WTC11 (cell line): ENCODE measurements around the gene ARSB. TPM values are rescaled to one million over a fixed set of nuclear protein-coding genes. Genes with fewer than 3 reads are reported as not detected.

Experiments used
- ATAC-seq: fragments of 200-7000 bp; cut with Tn5 transposase; 2 replicates; pipeline ENCODE4 v1.10.0; 2021; ENCODE audit warnings: mild to moderate bottlenecking, moderate library complexity
- CTCF ChIA-PET: fragments of 300-600 bp; sonication (Branson Sonifier 250); formaldehyde crosslinking; loops from one replicate; lab custom pipeline; 2021; ENCODE audit warnings: antibody characterized with exemption; lab: Charles Lee
- POLR2A ChIA-PET: fragments of 350-600 bp; sonication (Branson Sonifier 250); formaldehyde crosslinking; loops from one replicate; lab custom pipeline; 2021; ENCODE audit warnings: antibody characterized with exemption; lab: Charles Lee
- DNase-seq: peaks from one replicate; pipeline ENCODE4 v3.0.0; 2021; ENCODE audit warnings: low spot score
- H3K27ac Mint-ChIP-seq: 2 replicates; pipeline ENCODE4 v1.8.0; 2021; ENCODE audit warnings: mixed read lengths
- H3K27me3 Mint-ChIP-seq: 2 replicates; pipeline ENCODE4 v1.8.0; 2021; ENCODE audit warnings: low read depth, mild to moderate bottlenecking, moderate library complexity, mixed read lengths
- H3K36me3 Mint-ChIP-seq: 2 replicates; pipeline ENCODE4 v1.8.0; 2021; ENCODE audit warnings: mixed read lengths
- H3K4me1 Mint-ChIP-seq: 2 replicates; pipeline ENCODE4 v1.8.0; 2022; ENCODE audit warnings: mixed read lengths
- H3K4me3 Mint-ChIP-seq: 2 replicates; pipeline ENCODE4 v1.8.0; 2021; ENCODE audit warnings: mild to moderate bottlenecking, moderate library complexity, mixed read lengths
- H3K9me3 Mint-ChIP-seq: 2 replicates; pipeline ENCODE4 v1.8.0; 2021; ENCODE audit warnings: mixed read lengths
- CBFB ChIP-seq: sonication (generic); formaldehyde crosslinking; IDR thresholded peaks from 2 replicates; pipeline ENCODE4 v1.8.1; 2022; ENCODE audit warnings: mild to moderate bottlenecking, low read depth, missing genetic modification reagents
- E2F1 ChIP-seq: sonication (generic); formaldehyde crosslinking; IDR thresholded peaks from 2 replicates; pipeline ENCODE4 v1.8.0; 2022; ENCODE audit warnings: mild to moderate bottlenecking, missing genetic modification reagents
- EMX1 ChIP-seq: fragments of 250-450 bp; sonication (Bioruptor Pico); IDR thresholded peaks from 2 replicates; pipeline ENCODE4 v1.8.0; 2021; ENCODE audit warnings: mild to moderate bottlenecking
- ERG ChIP-seq: fragments of 250-450 bp; sonication (Bioruptor Pico); IDR thresholded peaks from 2 replicates; pipeline ENCODE4 v1.8.0; 2021; ENCODE audit warnings: mild to moderate bottlenecking
- GABPB1 ChIP-seq: sonication (generic); formaldehyde crosslinking; IDR thresholded peaks from 2 replicates; pipeline ENCODE4 v1.8.1; 2023; ENCODE audit warnings: mild to moderate bottlenecking, missing genetic modification reagents
- HMGA2 ChIP-seq: fragments of 250-450 bp; sonication (Bioruptor Pico); IDR thresholded peaks from 2 replicates; pipeline ENCODE4 v1.4.0; 2021; ENCODE audit warnings: mild to moderate bottlenecking, moderate library complexity
- HMGXB4 ChIP-seq: sonication (generic); formaldehyde crosslinking; IDR thresholded peaks from 2 replicates; pipeline ENCODE4 v1.8.1; 2023; ENCODE audit warnings: mild to moderate bottlenecking, moderate library complexity, missing genetic modification reagents
- NFATC4 ChIP-seq: fragments of 250-450 bp; sonication (Bioruptor Pico); IDR thresholded peaks from 2 replicates; pipeline ENCODE4 v1.9.0; 2021; ENCODE audit warnings: mild to moderate bottlenecking
- OVOL2 ChIP-seq: fragments of 250-450 bp; sonication (Bioruptor Pico); IDR thresholded peaks from 2 replicates; pipeline ENCODE4 v1.9.0; 2021; ENCODE audit warnings: mild to moderate bottlenecking, borderline replicate concordance
- PREB ChIP-seq: sonication (generic); formaldehyde crosslinking; IDR thresholded peaks from 2 replicates; pipeline ENCODE4 v1.8.1; 2022; ENCODE audit warnings: mild to moderate bottlenecking, missing genetic modification reagents, moderate library complexity, borderline replicate concordance
- RORB ChIP-seq: fragments of 250-450 bp; sonication (Bioruptor Pico); IDR thresholded peaks from 2 replicates; pipeline ENCODE4 v1.9.0; 2021; ENCODE audit warnings: mild to moderate bottlenecking
- total RNA-seq: library from RNA; stranded (reverse); gene quantifications from 3 replicates; pipeline ENCODE4 v1.2.3, GENCODE V29; 2021
- TF ChIP-seq, protein P1 (sequence below): sonication (generic); formaldehyde crosslinking; IDR thresholded peaks from 2 replicates; pipeline ENCODE4 v1.8.0; 2023; ENCODE audit warnings: missing genetic modification reagents
- TF ChIP-seq, protein P2 (sequence below): sonication (generic); formaldehyde crosslinking; IDR thresholded peaks from 2 replicates; pipeline ENCODE4 v1.8.1; 2022; ENCODE audit warnings: mild to moderate bottlenecking, moderate library complexity, missing genetic modification reagents
- TF ChIP-seq, protein P3 (sequence below): sonication (generic); formaldehyde crosslinking; conservative IDR thresholded peaks from 2 replicates; pipeline ENCODE4 v1.8.1; 2023; ENCODE audit warnings: mild to moderate bottlenecking, low read depth, missing genetic modification reagents, moderate library complexity
- TF ChIP-seq, protein P4 (sequence below): sonication (generic); formaldehyde crosslinking; IDR thresholded peaks from 2 replicates; pipeline ENCODE4 v1.8.1; 2023; ENCODE audit warnings: mild to moderate bottlenecking, missing genetic modification reagents, moderate library complexity

The ARSB gene
- total RNA-seq, 1 experiment from 2014 or later: 9.7 TPM

DNA sequence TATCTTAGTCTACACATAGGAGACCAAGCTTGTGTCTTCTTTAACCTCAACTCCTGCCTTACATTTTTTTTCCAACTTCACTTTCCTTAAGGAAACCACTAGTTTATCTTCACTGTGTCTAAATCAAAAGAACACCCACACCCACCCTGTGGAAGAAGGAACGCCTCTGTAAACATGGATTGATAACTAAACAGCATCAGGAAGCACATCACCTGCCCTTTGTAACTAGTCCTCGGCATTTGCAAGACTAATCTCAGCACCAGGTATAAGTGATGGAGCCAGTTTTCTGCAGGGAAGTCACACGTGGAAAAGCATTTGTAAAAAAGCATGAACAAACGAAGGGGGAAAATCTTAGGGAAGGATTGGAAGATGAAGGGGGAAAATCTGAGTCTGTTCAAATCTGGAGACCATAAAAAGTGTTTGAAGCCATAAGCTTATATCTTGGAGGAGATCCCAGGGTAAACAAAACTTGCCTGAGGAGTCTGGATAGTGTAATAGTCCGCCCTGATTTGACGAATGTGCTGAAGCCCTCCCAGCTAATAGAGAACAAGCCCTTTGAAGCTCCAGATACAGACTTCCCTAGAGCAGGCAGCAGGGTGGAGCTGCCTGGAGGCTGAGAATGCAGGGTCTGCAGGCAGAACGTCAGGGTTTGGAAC is 219.2 kb downstream of the ARSB start:
- H3K4me3 Mint-ChIP-seq: no peak overlapping the region
- ATAC-seq (no peak), DNase-seq (no peak)
- peaks cover 25% of the 10 kb centered on the region for H3K4me1 Mint-ChIP-seq
- CTCF ChIA-PET: no interaction called here
- no peaks in the 10 kb centered on the region for H3K36me3 Mint-ChIP-seq
- POLR2A ChIA-PET: no interaction called here
- H3K9me3 Mint-ChIP-seq: peaks cover 10% of the 10 kb centered on the region
- peaks cover 2% of the 10 kb centered on the region; the same call in 1 of the 2 replicates for H3K27me3 Mint-ChIP-seq
- H3K27ac Mint-ChIP-seq: no peak overlapping the region
- TF ChIP-seq RORB (CRISPR knock-in tag): no peak
- no peak for TF ChIP-seq HMGA2
- TF ChIP-seq, protein P1, sequence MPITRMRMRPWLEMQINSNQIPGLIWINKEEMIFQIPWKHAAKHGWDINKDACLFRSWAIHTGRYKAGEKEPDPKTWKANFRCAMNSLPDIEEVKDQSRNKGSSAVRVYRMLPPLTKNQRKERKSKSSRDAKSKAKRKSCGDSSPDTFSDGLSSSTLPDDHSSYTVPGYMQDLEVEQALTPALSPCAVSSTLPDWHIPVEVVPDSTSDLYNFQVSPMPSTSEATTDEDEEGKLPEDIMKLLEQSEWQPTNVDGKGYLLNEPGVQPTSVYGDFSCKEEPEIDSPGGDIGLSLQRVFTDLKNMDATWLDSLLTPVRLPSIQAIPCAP (CRISPR knock-in tag): no peak
- no peak for TF ChIP-seq OVOL2
- TF ChIP-seq, protein P2, sequence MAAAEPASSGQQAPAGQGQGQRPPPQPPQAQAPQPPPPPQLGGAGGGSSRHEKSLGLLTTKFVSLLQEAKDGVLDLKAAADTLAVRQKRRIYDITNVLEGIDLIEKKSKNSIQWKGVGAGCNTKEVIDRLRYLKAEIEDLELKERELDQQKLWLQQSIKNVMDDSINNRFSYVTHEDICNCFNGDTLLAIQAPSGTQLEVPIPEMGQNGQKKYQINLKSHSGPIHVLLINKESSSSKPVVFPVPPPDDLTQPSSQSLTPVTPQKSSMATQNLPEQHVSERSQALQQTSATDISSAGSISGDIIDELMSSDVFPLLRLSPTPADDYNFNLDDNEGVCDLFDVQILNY: no peak
- TF ChIP-seq EMX1 (CRISPR knock-in tag): no peak
- no peak for TF ChIP-seq PREB (CRISPR knock-in tag)
- TF ChIP-seq E2F1 (CRISPR knock-in tag): no peak

GRCh38 chr5:78765116-78765515 is 220.0 kb downstream of the ARSB start:
- no peak overlapping the region for H3K27ac Mint-ChIP-seq
- H3K4me3 Mint-ChIP-seq: no peak overlapping the region
- no peak for ATAC-seq
- peaks cover 30% of the 10 kb centered on the region for H3K4me1 Mint-ChIP-seq
- DNase-seq: no peak
- H3K36me3 Mint-ChIP-seq: no peaks in the 10 kb centered on the region
- ChIA-PET CTCF (no interaction called here), POLR2A (no interaction called here)
- H3K27me3 Mint-ChIP-seq: peaks cover 2% of the 10 kb centered on the region; the same call in 1 of the 2 replicates
- TF ChIP-seq CBFB (CRISPR knock-in tag) (no peak), HMGXB4 (CRISPR knock-in tag) (no peak), GABPB1 (CRISPR knock-in tag) (no peak), ERG (no peak), NFATC4 (no peak)
- TF ChIP-seq, protein P3, sequence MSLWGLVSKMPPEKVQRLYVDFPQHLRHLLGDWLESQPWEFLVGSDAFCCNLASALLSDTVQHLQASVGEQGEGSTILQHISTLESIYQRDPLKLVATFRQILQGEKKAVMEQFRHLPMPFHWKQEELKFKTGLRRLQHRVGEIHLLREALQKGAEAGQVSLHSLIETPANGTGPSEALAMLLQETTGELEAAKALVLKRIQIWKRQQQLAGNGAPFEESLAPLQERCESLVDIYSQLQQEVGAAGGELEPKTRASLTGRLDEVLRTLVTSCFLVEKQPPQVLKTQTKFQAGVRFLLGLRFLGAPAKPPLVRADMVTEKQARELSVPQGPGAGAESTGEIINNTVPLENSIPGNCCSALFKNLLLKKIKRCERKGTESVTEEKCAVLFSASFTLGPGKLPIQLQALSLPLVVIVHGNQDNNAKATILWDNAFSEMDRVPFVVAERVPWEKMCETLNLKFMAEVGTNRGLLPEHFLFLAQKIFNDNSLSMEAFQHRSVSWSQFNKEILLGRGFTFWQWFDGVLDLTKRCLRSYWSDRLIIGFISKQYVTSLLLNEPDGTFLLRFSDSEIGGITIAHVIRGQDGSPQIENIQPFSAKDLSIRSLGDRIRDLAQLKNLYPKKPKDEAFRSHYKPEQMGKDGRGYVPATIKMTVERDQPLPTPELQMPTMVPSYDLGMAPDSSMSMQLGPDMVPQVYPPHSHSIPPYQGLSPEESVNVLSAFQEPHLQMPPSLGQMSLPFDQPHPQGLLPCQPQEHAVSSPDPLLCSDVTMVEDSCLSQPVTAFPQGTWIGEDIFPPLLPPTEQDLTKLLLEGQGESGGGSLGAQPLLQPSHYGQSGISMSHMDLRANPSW (CRISPR knock-in tag): no peak
- TF ChIP-seq, protein P4, sequence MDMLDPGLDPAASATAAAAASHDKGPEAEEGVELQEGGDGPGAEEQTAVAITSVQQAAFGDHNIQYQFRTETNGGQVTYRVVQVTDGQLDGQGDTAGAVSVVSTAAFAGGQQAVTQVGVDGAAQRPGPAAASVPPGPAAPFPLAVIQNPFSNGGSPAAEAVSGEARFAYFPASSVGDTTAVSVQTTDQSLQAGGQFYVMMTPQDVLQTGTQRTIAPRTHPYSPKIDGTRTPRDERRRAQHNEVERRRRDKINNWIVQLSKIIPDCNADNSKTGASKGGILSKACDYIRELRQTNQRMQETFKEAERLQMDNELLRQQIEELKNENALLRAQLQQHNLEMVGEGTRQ (CRISPR knock-in tag): no peak
- H3K9me3 Mint-ChIP-seq: peaks cover 10% of the 10 kb centered on the region
